Stimulated activated CD8-positive, alpha-beta memory T cell treated with anti-CD3 and anti-CD28 coated beads, Interleukin-12 subunit alpha, Interleukin-12 subunit beta, amount 100 ng/mL, for 24 hours (primary cell): ENCODE data around the gene UNC13A.
"Not testable (repeated sequence)": the region's sequence is repeated elsewhere in the genome, so short reads cannot be mapped to it uniquely, and the experiment has no call there.

Experiments used
- DNase-seq: peaks from one replicate; pipeline ENCODE4 v3.0.0-alpha.2; 2020; ENCODE audit errors: extremely low read depth

UNC13A gene

DNA sequence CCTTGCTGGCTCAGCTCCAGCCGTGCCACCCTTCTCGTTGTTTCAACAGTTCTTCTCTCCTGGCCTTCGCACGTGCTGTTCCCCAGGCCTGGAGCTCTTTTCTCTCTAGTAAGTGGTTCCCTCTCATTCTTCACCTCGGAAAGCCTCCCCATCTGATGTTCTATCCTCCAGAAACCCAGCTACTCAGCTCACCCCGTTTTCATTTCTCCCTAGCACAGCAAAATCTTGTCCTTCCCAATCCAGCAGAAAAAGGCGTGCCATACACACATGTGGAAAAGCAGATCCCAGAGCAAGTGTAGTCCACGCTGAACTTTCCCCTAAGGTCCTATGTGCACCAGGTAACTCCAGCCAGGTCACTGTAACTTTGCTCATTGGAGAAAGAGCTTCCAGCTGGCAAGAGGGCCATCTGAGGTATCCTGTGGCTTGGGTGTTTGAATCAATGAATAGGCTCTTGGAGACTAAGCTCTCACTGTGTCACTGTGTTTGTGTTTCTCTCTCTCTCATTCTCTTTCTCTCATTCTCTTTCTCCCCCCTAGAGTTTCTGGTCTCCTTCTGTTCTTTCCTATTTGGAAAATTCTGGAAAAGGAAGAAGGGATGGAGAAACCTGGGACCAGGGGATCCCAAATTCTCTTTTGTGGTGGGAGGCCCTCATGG is 83.7 kb downstream of the UNC13A start:
- DNase-seq = no peak

GRCh38 chr19:17602872-17603510 is 85.2 kb downstream of the UNC13A start:
- no peak for DNase-seq

DNA sequence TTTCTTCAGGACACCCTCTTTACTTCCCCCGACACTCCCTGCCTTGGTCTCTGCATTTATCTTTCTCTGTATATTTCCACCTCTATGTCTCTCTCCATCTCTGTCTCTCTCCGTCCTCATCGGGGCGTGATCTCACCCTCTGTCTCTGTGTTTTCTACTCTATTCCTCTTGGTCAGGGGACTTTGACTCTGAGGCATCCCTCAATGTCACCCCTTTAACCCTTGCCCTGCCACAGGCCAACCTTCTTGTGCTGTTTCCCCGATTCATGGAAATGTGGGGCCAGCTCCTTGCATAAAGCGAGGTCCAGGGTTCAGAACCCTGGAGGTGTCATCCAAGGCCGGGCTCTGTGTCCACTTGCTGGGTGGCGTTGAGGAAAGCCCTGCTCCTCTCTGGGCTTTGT is 85.9 kb downstream of the UNC13A start:
- no peak for DNase-seq

- DNase-seq = no peak
Measured at GRCh38 chr19:17601683-17602082, 86.5 kb downstream of the UNC13A start.

DNA sequence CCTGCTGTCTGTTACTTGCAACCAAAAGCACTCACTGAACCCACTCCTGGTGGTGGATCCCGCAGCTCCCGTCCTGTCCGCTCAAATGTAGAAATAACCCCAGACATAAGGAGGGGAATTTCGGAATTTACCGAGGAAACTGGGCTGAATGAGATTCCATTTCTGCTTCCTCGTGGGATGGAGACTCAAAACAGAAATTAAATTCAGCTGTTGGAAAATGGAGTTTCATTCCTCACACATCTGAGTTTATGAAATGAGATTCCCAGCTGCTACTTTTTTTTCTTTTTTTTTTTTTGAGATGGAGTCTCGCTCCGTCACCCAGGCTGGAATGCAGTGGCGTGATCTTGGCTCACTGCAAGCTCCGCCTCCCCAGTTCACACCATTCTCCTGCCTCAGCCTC is 88.4 kb downstream of the UNC13A start:
- no peak for DNase-seq

DNA sequence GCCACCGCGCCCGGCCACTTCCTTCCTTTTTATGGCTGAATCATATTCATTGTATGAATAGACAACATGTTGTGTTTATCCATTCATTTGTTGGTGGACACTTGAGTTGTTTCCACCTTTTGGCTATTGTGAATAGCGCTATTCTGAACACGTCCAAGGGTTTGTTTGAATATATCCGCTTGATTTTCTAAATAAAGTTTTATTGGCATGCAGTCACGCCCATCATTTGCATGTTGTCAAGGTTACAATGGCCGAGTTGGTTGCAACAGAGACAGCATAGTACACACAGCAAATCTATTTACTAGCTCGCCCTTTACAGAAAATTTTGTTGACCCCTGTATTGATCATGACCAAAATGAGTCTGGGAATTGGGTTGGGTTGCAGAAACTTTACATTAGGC is 89.2 kb downstream of the UNC13A start:
- DNase-seq = no peak

GRCh38 chr19:17598063-17598462 is 90.1 kb downstream of the UNC13A start:
- DNase-seq = not testable (repeated sequence)

GRCh38 chr19:17594296-17594695 is 93.9 kb downstream of the UNC13A start:
- not testable (repeated sequence) for DNase-seq

- no peak for DNase-seq
Measured at GRCh38 chr19:17590866-17591265, 97.3 kb downstream of the UNC13A start.

- DNase-seq = not testable (repeated sequence)
Measured at GRCh38 chr19:17585395-17585794, 102.8 kb downstream of the UNC13A start.

DNA sequence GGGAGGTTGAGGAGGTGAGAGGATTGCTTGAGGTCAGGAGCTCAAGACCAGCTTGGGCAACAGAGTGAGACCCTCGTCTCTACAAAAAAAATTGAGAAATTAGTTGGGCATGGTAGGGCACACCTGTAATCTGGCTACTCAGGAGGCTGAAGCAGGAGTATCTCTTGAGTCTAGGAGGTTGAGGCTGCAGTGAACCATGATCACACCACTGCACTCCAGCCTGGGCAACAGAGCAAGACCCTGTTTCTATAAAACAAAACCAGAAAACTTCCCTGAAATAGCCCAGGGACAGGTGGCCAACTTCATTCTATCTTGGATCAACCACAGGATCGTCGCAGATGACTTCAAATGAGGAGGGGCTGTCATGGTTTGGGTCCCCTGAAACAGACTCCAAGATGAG is 104.0 kb downstream of the UNC13A start:
- no peak for DNase-seq

DNA sequence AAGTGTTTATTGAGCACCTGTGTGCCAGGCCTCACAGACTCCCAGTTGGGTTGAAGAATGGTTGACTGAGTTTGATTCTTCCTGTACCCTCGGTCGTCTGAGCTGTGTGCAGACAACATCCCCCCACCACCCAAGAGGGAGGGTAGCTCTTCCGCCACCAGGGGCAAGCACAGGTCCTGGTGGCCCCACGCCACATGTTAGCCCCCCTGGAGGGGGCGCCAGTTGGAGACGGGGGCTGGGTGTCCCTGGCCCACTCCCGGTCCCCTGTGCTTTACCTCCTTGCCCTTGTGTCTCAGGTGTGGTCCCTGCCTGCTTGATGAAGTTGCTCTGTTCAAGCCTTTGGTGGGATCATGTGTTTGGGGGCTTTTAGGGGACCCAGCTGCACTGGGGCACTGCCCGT is 105.5 kb downstream of the UNC13A start:
- no peak for DNase-seq

DNA sequence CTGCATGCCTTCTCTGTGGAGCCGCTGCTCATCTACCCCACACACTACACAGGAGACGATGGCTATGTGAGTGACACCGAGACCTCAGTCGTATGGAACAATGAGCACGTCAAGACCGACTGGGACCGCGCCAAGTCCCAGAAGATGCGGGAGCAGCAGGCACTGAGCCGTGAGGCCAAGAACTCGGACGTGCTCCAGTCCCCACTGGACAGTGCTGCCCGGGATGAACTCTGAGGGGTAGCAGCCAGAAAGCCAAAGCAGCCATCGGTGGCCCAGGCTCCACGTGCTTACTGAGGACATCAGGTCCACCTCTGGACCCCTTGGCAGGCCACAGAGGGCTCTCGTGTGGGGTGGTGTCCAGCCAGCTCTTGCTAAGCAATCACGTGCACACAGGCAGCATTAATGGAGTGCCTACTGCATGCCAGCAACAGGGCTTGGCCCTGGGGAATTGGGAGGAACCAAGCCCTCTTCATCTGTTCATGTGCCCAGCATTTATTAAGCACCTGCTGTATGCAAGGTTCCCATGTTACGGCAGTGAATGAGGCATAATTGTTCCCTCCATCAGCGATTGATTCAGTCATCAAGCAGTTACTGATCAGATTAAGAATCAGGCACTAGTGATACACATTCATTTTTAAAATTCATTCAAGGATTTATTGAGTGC is 106.8 kb downstream of the UNC13A start:
- no peak for DNase-seq

DNA sequence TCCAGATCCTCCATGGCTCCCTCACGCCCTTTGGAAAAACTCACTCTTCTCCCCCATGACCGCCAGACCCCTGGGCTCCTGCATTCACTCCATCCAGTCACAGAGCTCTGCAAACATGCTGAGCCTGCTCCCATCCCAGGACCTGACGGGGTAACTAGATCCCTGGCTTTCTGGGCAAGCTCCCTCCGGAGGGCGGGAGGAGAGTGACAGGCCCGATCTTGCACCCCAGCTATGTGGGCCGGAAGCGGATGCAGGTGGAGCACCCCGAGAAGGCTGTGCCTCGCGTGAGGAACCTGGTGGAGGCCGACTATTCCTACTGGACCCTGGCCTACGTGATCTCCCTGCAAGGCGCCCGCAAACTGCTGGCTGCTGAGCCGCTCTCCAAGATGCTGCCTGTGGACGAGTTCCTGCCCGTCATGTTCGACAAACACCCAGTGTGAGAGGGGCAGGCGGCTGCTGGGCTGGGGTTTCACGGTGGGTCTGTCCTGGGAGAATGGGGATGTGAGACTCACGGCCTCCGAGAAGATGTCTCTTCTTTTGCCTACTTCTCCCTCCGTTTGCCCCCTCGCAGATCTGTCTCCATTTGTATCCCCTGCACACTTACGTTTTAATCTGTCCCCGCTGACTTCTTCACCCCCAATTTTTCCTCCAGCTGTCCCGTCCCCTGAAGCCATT is 107.5 kb downstream of the UNC13A start:
- no peak for DNase-seq

DNA sequence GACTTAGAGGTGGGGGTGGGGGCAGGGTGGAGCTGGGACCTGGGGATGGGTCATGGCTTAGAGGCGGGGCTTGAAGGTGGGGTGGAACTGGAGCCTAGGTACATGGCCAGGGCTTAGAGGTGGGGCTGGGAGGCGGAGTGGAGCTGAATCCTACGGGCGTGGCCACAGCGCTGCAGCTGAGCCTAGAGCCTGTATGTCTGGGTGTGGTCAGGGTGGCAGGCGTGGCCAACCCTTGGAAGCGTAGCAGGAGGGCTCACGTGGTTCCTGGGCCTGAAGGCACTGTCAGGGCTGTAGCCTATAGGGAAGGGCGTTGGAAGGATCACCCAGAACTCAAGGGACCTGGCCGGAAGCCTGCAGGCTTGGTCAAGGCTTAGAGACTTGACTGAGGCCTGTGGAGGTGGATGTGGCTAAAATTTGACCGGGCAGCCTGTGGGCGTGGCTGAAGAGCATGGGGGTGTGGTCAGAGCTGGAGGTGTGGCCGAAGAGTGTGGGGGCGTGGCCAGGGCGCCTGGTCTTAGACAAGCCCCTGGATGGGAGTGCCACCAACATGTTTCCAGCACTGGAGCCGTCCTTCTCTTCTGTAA is 108.4 kb downstream of the UNC13A start:
- DNase-seq = no peak

DNA sequence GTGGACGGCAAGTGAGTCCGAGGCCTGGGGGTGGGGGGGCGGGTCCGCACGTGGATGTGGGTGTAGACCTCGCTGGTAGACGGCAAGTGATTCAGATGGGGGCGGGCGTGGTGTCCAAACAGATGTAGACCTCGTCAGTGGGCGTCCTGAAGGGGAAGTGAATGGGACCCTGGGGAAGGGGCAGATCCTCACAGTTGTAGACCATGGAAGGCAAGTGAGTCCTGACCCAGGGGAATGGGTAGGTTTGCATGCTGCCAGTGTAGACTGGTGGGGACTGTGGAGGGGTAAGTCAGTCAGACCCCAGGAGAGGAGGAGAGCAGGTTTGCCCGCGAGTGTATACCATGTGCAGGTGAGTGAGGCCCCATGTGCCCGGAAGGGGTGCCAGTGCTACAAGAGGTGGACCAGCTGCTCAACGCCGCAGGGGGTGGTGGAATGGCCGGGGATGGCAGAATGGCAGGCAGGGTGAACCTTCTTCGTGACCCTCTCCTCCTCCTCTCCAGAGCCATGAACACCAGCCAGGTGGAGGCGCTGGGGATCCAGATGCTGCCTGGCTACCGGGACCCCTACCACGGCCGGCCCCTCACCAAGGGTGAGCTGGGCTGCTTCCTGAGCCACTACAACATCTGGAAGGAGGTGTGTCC is 110.6 kb downstream of the UNC13A start:
- DNase-seq = no peak

DNA sequence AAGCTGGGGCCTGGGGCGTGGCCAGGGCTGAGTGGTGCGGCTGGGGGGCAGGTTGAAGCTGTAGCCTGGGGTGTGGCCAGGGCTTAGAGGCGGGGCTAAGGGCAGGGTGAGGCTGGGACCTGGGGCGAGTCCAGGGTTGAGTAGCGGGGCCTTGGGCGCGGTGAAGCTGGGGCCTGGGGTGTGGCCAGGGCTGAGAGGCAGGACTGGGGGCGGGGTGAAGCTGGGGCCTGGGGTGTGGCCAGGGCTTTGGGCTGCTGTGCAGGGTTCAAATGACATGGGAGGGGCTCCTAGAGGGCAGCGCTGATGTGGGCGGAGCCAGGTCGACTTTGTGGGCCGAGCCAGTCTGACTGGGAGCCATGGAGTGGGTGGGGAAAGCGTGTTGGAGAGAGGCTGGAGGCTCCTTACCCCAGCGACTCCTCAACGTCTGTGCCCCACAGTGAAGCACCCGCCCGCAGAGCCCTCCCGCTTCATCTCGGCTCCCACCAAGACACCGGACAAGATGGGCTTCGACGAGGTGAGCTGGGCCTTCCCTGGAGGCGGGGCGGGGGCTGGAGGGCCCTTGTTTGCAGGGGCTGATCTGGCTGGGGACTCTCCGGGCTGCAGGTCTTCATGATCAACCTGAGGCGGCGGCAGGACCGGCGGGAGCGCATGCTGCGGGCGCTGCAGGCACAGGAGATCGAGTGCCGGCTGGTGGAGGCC is 111.2 kb downstream of the UNC13A start:
- DNase-seq = no peak

GRCh38 chr19:17575871-17576757 is 112.0 kb downstream of the UNC13A start:
- no peak for DNase-seq

GRCh38 chr19:17572638-17573037 is 115.5 kb downstream of the UNC13A start:
- no peak for DNase-seq

GRCh38 chr19:17570791-17571190 is 117.4 kb downstream of the UNC13A start:
- no peak for DNase-seq
